Hepatocyte (in vitro differentiated cells): ENCODE results near the gene VPS13D.

Experiments
- CTCF ChIP-seq: fragments of 200-600 bp; sonication (generic); IDR thresholded peaks from 2 replicates; pipeline ENCODE4 v1.5.1; 2016; ENCODE audit warnings: antibody characterized with exemption, mild to moderate bottlenecking; ENCODE audit not compliant: poor library complexity
- EZH2phosphoT487 ChIP-seq: fragments of 200-600 bp; sonication (generic); IDR thresholded peaks from one replicate; pipeline ENCODE4 v1.6.1; 2018; ENCODE audit warnings: antibody characterized with exemption, mild to moderate bottlenecking, low read depth, moderate library complexity; ENCODE audit not compliant: unreplicated experiment, severe bottlenecking

- TF ChIP-seq CTCF = no peak
- TF ChIP-seq EZH2phosphoT487 = no peak
These were observed 20.4 kb upstream of the VPS13D start for GRCh38 chr1:12209495-12209832.
